Measurements from ENCODE around the gene KCNQ5.
"Not testable (repeated sequence)": the region's sequence is repeated elsewhere in the genome, so short reads cannot be mapped to it uniquely, and the experiment has no call there.

KCNQ5 gene

DNA sequence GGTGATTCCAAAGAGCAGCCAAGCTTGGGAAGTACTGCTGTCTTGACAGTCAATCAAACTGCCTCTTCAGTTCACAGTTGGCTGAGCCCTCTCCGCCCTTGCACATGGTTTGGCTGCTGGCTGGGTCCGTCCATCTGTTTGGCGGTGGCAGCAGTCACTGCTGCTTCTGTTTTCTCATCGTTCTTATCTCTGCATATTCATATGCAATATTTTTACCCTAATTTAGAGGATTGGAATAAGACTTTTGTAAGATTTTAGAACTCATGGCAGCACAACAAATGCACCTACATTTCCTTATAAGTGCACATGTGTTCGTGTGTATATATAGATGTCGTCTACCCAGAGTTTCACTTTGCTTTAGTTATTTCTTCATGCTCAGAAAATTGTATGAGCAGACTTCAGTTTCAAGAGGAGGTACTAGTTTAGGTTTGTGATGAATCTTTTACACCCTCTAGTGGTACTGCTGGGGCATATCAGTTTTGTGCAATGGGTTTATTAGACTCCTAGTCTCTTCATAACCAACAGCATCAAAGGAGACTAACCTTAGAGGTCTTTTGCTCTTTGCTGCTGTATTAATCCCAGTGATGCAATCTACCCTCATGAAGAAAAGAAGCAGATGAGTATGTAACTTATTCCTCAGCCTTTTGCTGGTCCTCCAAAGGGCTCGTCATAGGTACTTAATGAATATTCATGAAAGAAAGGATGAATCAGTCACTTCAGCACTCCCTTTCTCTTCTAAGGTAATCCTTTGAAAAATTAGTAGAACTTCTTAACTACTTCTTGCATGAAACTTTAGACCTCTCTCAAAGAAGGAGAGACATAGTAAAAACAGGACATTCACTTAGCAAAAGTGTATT is 559.1 kb downstream of the KCNQ5 start:
- TF ChIP-seq CTCF (IDR thresholded peaks at IDR 0.05; ENCODE audit: control insufficient read depth, extremely low read depth, insufficient read depth), result peak; percentile 78
- H3K4me3 ChIP-seq (ENCODE audit: low read depth, low read length), result peak overlapping the region; percentile 21; the same call in 1 of the 2 replicates

DNA sequence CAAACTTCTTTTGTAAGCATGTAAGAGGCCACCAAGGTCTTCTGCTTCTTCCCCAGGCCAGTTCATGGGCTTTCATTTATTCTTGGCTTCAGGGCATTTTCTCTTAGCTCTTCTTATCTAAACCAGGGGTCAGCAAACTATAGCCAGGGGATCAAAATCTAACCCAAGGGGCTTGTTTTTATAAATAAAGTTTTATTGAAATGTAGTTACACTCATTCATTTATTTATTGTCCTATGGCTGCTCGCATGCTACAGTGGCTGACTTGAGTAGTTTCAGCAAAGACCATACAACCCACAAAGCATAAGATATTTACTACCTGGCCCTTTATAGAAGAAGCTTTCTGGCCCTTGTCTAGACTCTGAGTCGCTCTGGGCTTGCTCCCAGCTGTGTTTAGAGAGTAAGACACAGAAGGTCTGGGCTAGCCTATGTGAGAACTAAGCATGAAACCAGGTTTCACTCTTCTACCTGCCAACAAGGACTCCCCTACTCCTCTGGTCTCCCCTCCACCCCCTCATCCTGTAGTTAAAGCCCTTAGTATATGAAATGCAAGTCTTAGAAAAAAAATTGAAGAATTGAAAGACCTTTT is 560.2 kb downstream of the KCNQ5 start:
- TF ChIP-seq CTCF (IDR thresholded peaks at IDR 0.05; ENCODE audit: control insufficient read depth, extremely low read depth, insufficient read depth), result no peak
- no peak overlapping the region for H3K4me3 ChIP-seq (ENCODE audit: low read depth, low read length)
- DNase-seq (ENCODE audit: low read depth), result no peak

More for the DNA sequence above, 559.1 kb downstream of the KCNQ5 start:
- peak; percentile 32 for DNase-seq (ENCODE audit: low read depth)

GRCh38 chr6:73193302-73193701 is 571.4 kb downstream of the KCNQ5 start:
- not testable (repeated sequence) for DNase-seq (ENCODE audit: low read depth); H3K4me3 ChIP-seq (ENCODE audit: low read depth, low read length)

- no peak for TF ChIP-seq CTCF (IDR thresholded peaks at IDR 0.05; ENCODE audit: control insufficient read depth, extremely low read depth, insufficient read depth)
- no peak for DNase-seq (ENCODE audit: low read depth)
- no peak overlapping the region for H3K4me3 ChIP-seq (ENCODE audit: low read depth, low read length)
Measured at GRCh38 chr6:73194744-73195143, 572.9 kb downstream of the KCNQ5 start.

GRCh38 chr6:73200247-73200646 is 578.4 kb downstream of the KCNQ5 start:
- TF ChIP-seq CTCF (IDR thresholded peaks at IDR 0.05; ENCODE audit: control insufficient read depth, extremely low read depth, insufficient read depth), result no peak
- no peak for DNase-seq (ENCODE audit: low read depth)
- no peak overlapping the region for H3K4me3 ChIP-seq (ENCODE audit: low read depth, low read length)

GRCh38 chr6:73200735-73201134 is 578.9 kb downstream of the KCNQ5 start:
- no peak for TF ChIP-seq CTCF (IDR thresholded peaks at IDR 0.05; ENCODE audit: control insufficient read depth, extremely low read depth, insufficient read depth)
- no peak for DNase-seq (ENCODE audit: low read depth)

GRCh38 chr6:73203098-73203497 is 581.2 kb downstream of the KCNQ5 start:
- no peak overlapping the region for H3K4me3 ChIP-seq (ENCODE audit: low read depth, low read length)
- no peak for TF ChIP-seq CTCF (IDR thresholded peaks at IDR 0.05; ENCODE audit: control insufficient read depth, extremely low read depth, insufficient read depth)
- no peak for DNase-seq (ENCODE audit: low read depth)

More at GRCh38 chr6:73200735-73201134, 578.9 kb downstream of the KCNQ5 start:
- H3K4me3 ChIP-seq (ENCODE audit: low read depth, low read length), result no peak overlapping the region
